Measurements from ENCODE around the gene PDIK1L. TPM values are rescaled to one million over a fixed set of nuclear protein-coding genes. Genes with fewer than 3 reads are reported as not detected.

Gene PDIK1L
- total and polyA plus RNA-seq, 4 donors, result 3.2 to 9.2 (median 4.8) TPM

- no peak for TF ChIP-seq HNF4G (IDR thresholded peaks at IDR 0.05)
- no peak for TF ChIP-seq GABPA (IDR thresholded peaks at IDR 0.05 in 1 of 2, conservative IDR thresholded peaks at IDR 0.05 in 1 of 2)
- no peak for TF ChIP-seq ATF3 (IDR thresholded peaks at IDR 0.05)
- TF ChIP-seq RAD21 (IDR thresholded peaks at IDR 0.05), result no peak
- no peak for TF ChIP-seq JUND (IDR thresholded peaks at IDR 0.05)
- no peak for TF ChIP-seq NR2F2 (IDR thresholded peaks at IDR 0.05)
- TF ChIP-seq CTCF (IDR thresholded peaks at IDR 0.05; ENCODE audit: low read depth, low read length, missing input control), result no peak
- TF ChIP-seq YY1 (IDR thresholded peaks at IDR 0.05), result no peak
- TF ChIP-seq FOXA1 (IDR thresholded peaks at IDR 0.05), result no peak
- Histone ChIP-seq H3K27ac (ENCODE audit: low read depth in 1 of 2, low read length in 2 of 2) (no peak overlapping the region), H3K4me1 (ENCODE audit: control insufficient read depth in 4 of 4, insufficient read depth in 4 of 4, low read length in 3 of 4) (no peaks in the 10 kb centered on the region), H3K27me3 (ENCODE audit: control insufficient read depth in 4 of 4, insufficient read depth in 4 of 4, low read length in 3 of 4) (peaks cover 0 to 6% (median 0%) of the 10 kb centered on the region in 4 donors), H3K4me3 (ENCODE audit: low read depth in 1 of 3, low read length in 3 of 3) (no peak overlapping the region), H3K9ac (ENCODE audit: low read depth in 1 of 2, low read length in 2 of 2) (no peak overlapping the region), H3K9me3 (ENCODE audit: control insufficient read depth in 4 of 4, low read length in 3 of 4) (no peaks in the 10 kb centered on the region), H3K36me3 (ENCODE audit: control insufficient read depth in 4 of 4, insufficient read depth in 3 of 4, low read depth in 1 of 4, low read length in 3 of 4) (no peaks in the 10 kb centered on the region)
- no peak for DNase-seq (ENCODE audit: low spot score)
- 98% methylated on average over 3 of the region's 3 CpGs for WGBS
These were observed 22.5 kb upstream of the PDIK1L start for GRCh38 chr1:26089125-26089524.

- TF ChIP-seq MAX (IDR thresholded peaks at IDR 0.05) (no peak), ZBTB33 (IDR thresholded peaks at IDR 0.05) (no peak), ATF3 (IDR thresholded peaks at IDR 0.05) (no peak), YY1 (IDR thresholded peaks at IDR 0.05) (no peak), REST (IDR thresholded peaks at IDR 0.05) (no peak), HNF4A (conservative IDR thresholded peaks at IDR 0.05) (no peak), CTCF (IDR thresholded peaks at IDR 0.05; ENCODE audit: low read depth, low read length, missing input control) (no peak), SP1 (IDR thresholded peaks at IDR 0.05) (no peak), HNF4G (IDR thresholded peaks at IDR 0.05) (no peak)
- 77% methylated on average over 3 of the region's 3 CpGs for WGBS
- peaks cover 0 to 3% (median 0%) of the 10 kb centered on the region in 4 donors for H3K27me3 ChIP-seq (ENCODE audit: control insufficient read depth in 4 of 4, insufficient read depth in 4 of 4, low read length in 3 of 4)
- H3K4me1 ChIP-seq (ENCODE audit: control insufficient read depth in 4 of 4, insufficient read depth in 4 of 4, low read length in 3 of 4), result peaks cover 0 to 2% (median 0%) of the 10 kb centered on the region in 4 donors
- no peak for DNase-seq (ENCODE audit: low spot score)
- no peaks in the 10 kb centered on the region for H3K9me3 ChIP-seq (ENCODE audit: control insufficient read depth in 4 of 4, low read length in 3 of 4)
- H3K4me3 ChIP-seq (ENCODE audit: low read depth in 1 of 3, low read length in 3 of 3), result no peak overlapping the region
- H3K36me3 ChIP-seq (ENCODE audit: control insufficient read depth in 4 of 4, insufficient read depth in 3 of 4, low read depth in 1 of 4, low read length in 3 of 4), result no peaks in the 10 kb centered on the region
- no peak overlapping the region for H3K27ac ChIP-seq (ENCODE audit: low read depth in 1 of 2, low read length in 2 of 2)
- H3K9ac ChIP-seq (ENCODE audit: low read depth in 1 of 2, low read length in 2 of 2), result no peak overlapping the region
These were observed 20.7 kb upstream of the PDIK1L start for GRCh38 chr1:26090893-26091292.

Measured in liver (tissue), 9 donors.